HG02763 (cell line): ENCODE measurements around the gene OPTC.
"Not testable (repeated sequence)": the region's sequence is repeated elsewhere in the genome, so short reads cannot be mapped to it uniquely, and the experiment has no call there.

Experiments
- ATAC-seq: cut with Tn5 transposase; IDR thresholded peaks from one replicate; pipeline ENCODE4 v1.9.1; 2021; ENCODE audit warnings: mild to moderate bottlenecking, moderate library complexity; ENCODE audit not compliant: unreplicated experiment

The OPTC gene

GRCh38 chr1:203513585-203514031 is 19.7 kb downstream of the OPTC start:
- no peak for ATAC-seq

DNA sequence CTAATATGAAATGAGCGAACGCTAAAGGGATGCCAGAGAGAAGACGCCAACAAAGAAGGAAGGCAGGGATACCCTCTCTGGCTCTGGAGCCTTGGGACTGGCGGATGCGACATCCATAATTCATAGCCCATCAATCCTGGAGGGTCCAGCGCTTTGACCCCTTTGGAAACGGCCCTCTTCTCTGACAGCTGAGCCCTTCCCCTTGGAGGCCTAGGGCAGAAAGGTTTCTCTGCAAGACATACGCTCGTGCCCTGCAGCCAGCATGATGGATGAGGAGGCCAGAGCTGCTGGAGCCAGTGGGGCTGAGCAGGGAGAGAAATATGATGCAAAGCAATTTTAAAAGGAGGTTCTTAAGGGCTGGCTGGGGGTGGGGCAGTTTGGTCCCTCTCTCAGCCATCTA is 22.2 kb downstream of the OPTC start:
- no peak for ATAC-seq

DNA sequence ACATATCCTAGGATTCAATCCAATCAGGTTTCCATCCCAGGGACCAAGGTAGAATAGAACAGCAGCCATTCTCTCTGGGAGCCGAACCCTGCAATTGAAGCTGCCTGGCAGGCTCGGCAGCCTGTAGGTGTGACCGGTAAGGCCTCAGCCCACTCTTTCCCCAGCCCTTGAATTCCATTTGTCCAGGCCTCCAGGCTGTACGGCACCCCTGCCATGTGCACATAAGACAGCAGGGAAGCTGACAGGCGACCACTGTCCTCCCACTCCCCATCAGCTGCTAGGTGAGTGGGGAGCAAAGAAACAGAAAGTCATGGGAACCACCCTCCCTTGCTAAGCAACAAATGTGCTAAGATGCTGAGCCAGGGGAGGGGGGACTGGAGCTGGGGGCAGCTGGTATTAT is 23.0 kb downstream of the OPTC start:
- no peak for ATAC-seq

GRCh38 chr1:203517426-203518110 is 23.6 kb downstream of the OPTC start:
- no peak for ATAC-seq

DNA sequence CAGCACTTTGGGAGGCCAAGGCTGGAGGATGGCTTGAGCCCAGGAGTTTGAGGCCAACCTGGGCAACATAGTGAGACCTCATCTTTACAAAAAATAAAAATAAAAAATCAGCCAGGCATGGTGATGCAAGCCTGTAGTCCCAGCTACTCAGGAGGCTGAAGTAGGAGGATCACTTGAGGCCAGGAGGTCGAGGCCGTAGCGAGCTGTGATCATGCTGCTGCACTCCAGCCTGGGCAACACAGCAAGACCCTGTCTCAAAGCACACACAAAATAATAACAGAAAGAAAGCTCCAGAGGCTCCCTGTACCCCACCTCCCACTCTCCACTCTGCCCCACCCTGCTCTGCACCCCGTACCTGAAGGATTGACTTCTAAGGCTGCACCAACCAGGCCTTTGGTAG is 24.2 kb downstream of the OPTC start:
- not testable (repeated sequence) for ATAC-seq

DNA sequence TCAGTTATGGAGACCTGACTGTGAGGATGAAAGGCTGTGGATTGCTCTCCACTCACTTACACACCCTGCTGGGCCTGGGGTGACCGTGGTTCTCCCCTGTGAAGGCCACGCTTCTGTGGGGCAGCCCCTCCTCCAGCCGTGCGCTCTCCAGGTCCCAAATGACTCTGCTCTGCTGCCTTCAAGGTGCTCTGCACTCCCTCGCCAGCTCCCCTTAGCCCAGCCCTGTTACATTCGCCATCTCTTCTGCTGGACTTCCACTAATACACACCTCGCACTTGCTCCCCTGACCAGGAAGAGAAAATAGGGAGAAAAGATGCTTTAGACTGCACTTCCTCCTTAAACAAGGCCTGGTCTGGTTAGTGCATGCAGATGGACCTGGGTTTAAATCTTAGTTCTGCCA is 24.6 kb downstream of the OPTC start:
- ATAC-seq, result no peak

DNA sequence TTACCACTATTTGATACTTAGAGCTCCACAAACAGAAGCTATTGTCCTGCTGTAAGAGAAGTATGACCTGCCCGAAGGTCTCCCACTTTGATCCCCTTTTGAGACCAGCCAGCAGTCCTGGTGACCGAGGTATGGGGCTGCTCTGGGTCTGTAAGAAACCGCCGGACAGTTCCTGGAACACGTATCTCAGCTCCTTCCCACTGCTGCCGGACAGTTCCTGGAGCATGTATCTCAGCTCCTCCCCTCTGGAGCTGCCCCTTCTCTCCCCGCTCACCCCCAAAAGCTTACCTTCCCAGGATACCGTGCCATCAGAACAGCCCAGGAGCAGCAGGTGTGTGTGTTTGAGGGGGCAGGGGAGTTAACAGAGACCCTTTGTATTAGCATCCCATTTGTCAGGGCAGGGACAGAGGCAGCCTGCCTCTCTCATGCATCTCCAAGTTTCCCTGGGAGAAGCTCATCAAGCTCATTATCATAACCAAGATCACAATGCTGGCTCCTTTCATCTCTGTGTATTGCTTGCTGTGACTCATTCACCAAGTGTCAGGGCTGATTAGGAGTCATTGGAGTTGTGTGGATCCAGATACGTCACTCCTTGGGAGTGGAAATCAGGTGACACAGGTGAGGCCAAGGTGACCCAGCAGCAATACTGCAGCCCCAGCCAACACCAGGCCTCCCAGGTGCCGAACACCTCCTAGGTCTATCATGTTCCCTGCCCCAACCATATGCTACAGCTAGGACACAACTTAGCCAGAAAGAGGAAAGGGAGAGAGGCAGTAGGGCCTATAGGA is 25.3 kb downstream of the OPTC start:
- no peak for ATAC-seq

GRCh38 chr1:203519896-203520295 is 25.9 kb downstream of the OPTC start:
- no peak for ATAC-seq

DNA sequence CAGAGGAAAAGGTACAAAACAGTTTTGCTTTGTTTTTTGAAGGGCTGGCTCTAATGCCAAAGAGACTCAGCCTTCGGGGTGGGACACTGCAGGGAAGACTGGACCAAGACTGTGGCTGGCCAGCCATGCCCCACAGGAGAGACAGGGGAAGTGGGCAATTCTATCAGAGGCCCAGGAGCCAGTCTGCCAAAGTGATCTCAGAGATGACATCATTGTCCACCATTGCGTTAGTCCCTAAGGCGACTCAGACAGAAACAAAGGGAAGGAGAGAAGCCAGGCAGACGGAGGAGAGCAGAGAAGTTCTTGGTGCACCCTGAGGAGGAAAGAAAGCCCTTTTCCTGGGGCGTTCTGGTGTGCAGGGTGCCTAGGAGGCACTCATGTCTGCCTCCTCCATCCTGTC is 26.4 kb downstream of the OPTC start:
- ATAC-seq, result no peak

DNA sequence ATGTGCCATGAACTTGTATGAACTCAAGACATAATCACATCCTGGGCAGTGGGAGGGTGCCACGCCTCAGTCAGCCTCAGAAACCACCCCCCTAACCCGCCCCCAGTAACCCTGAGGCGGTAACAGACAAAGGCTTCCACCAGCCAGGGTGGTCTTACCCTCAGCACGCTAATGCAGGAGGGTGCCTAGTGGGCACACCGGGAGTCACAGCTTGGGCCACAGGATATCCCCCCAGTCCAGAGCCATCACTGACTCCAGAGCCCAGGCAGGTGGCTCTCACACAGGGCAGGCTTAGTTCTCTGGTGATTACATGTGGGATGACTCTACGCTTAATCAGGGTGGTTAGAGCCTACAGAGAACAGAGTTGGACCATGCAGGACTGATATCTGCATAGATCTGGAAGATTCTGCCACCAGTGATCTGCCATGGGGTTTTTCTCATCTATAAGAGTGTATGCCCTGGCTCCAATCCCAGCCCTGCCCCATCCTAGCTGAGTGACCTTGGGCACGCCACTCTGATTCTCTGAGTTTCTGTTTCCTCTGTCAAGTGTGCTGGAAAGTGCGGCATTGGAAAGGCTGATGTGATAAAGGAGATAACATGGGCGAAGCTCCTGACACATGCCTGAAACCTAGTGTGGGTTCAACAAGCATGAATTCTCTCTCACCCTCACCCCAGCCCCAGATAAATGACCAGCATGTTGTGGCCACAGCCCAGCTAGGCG is 27.3 kb downstream of the OPTC start:
- ATAC-seq, result no peak

DNA sequence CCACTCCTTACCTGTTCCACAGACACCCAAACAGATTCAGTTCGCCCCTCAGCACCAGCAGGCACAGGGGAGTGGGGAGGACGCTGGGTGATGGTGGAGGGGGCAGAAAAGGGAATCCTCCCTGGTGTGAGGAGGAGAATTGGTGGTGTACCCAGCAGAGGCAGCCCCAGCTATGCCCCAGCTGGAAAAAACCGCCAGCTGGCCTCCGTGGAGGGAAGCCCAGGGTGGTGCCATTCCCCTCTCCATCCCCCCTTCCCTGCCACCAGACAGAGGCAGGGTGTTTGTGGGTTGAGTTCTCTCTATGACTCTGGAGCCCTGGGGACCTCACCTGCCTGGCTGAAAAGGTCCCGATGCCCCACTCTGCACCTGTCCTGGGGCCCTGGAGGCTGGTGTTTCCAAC is 27.9 kb downstream of the OPTC start:
- no peak for ATAC-seq

- ATAC-seq, result no peak
These were observed 28.3 kb downstream of the OPTC start for GRCh38 chr1:203522237-203522636.

DNA sequence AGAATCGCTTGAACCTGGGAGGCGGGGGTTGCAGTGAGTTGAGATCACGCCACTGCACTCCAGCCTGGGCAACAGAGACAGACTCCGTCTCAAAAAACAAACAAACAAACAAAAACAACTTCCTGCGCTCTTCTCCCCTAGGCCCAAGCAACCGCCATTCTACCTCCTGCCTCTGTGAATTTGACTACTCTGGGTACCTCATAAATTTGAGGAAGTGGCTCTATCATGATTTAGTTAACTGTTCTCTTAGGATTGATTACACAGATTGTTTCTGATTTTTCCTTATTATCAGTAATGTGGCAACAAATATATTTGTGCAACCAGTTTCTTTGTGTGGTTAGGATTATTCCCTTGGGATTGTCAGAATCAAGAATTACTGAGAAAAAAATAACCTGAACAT is 29.7 kb downstream of the OPTC start:
- ATAC-seq, result no peak

DNA sequence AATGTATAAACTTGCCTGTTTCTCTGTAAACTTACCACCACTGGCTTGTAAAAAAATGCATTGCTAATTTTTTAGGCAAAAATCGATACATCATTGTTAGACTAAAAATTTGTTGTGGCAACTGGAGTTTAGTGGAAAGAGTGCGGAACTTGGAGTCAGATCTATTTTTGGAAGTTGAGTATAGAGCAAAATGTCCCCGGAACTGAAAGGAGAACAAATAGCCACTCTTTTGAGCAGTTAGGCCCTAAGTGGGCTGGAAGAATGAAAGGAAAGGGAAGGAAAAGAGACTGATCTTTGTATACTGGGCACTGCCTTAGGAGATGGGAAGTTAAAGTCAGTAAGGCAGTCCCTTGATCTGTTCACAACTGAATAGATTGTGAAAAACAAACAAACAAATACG is 30.2 kb downstream of the OPTC start:
- no peak for ATAC-seq

DNA sequence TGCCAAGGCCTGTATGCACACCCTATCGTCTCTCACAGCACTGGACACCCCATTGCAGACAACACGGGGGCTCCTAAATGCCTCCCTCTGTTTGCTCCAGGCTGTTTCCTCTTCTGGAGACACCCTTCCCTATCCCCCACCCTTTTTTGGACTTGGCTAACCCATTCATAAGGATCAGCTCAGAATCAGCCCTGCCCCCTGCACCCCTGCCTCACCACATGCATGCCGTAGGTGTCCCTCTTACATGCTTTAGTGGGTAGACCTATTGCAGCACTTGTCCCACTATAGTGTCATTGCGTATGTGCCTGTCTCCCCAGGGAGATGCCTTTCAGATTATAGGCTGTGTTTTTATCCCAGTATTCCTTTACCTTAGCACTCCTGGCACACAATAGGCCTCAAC is 30.9 kb downstream of the OPTC start:
- no peak for ATAC-seq

DNA sequence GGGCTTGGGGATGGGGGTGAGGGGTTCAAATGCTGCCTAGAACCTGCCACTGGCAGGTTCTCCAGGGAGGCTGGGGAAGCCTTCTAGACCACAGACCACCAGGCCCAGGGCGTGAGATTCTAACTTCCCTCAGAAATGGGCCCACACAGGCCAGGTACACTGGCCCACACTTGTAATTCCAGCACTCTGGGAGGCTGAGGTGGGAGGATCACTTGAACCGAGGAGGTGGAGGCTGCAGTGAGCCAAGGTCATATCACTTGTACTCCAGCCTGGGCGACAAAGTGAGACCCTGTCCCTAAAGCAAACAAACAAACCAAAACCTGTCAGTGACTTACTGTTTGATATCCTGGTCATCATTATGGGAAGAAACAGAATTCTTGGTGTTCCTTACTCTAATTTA is 31.7 kb downstream of the OPTC start:
- ATAC-seq, result no peak

- no peak for ATAC-seq
These were observed 32.2 kb downstream of the OPTC start for GRCh38 chr1:203526130-203526529.

DNA sequence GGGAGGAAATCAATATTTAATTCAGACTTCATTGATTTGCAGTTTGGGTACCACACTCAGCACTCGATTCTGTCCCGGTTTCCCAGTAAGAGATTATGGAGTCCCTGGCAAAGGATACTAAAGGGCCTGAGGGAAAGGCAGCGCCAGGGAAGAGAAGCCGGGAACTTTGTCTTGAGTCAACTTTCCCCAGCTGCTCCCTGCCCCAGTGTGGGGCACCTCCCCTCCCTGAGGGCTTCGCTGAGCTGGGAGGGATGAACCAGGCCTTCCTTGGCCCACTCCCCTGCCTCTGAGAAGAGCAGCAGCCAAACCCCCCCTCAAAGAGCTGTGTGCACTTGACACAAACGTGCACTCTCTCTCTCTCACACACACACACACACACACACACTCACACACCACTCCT is 32.6 kb downstream of the OPTC start:
- no peak for ATAC-seq

DNA sequence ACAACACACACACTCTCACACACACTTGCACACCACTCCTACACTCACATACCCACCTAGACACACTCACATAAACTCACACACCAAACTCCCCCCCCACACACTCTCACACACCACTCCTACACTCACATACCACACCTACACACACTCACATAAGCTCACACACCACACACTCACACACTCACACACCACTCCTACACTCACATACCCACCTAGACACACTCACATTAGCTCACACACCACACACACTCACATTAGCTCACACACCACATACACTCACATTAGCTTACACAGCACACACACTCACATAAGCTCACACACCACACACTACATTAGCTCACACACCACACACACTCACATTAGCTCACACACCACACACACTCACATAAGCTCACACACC is 33.1 kb downstream of the OPTC start:
- no peak for ATAC-seq

DNA sequence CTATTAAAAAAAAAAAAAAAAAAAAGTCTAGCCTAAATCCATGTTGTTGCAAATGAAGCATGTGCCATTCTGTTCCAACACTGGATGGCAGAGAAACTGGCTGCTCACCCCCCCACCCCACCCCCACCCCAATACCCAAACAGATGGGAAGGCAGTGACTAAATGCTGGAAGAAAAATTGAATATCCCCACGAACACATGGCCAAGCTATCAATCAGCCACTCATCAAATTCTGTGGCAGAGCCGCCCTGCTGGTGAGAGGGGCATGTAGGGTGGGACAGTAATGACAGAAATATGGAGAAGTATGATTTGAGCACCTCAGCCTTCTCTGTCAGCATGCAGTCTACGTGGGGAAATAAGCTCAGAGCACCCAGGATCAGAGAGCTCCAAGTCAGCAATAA is 34.1 kb downstream of the OPTC start:
- no peak for ATAC-seq

- ATAC-seq, result no peak
These were observed 35.3 kb downstream of the OPTC start for GRCh38 chr1:203528976-203529835.
